ENCODE data around the gene NSMCE4A.

DNA sequence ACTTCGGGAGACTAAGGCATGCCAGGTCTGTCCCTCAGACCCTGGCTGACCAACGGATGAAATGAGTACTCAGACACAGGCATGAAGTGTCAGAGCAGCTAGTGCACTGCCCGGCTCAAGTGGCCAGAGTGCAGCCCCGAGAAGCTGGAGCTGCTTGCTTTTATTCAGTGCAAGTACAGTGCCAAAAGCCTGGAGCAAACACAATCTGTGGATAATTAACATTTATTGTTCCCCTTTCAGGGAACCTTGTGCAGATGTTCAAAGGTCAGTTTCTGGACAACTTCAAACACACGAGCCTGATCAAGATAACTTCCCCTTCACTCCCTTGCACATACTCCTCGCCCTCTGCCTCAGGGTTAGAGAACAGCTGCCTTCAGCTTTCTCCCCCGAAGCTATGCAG lies 39.3 kb downstream of the NSMCE4A start:
- no peak for TF ChIP-seq CTCF (IDR thresholded peaks at IDR 0.05)
- TF ChIP-seq TCF7L2 (IDR thresholded peaks at IDR 0.05; ENCODE audit: low read depth, low read length): peak; percentile 95
- TF ChIP-seq POLR2AphosphoS5 (IDR thresholded peaks at IDR 0.05; ENCODE audit: low read depth, low read length): 0 out of 2 replicates have a peak, but pooled peaks have one; percentile 24
- TF ChIP-seq, protein P1, sequence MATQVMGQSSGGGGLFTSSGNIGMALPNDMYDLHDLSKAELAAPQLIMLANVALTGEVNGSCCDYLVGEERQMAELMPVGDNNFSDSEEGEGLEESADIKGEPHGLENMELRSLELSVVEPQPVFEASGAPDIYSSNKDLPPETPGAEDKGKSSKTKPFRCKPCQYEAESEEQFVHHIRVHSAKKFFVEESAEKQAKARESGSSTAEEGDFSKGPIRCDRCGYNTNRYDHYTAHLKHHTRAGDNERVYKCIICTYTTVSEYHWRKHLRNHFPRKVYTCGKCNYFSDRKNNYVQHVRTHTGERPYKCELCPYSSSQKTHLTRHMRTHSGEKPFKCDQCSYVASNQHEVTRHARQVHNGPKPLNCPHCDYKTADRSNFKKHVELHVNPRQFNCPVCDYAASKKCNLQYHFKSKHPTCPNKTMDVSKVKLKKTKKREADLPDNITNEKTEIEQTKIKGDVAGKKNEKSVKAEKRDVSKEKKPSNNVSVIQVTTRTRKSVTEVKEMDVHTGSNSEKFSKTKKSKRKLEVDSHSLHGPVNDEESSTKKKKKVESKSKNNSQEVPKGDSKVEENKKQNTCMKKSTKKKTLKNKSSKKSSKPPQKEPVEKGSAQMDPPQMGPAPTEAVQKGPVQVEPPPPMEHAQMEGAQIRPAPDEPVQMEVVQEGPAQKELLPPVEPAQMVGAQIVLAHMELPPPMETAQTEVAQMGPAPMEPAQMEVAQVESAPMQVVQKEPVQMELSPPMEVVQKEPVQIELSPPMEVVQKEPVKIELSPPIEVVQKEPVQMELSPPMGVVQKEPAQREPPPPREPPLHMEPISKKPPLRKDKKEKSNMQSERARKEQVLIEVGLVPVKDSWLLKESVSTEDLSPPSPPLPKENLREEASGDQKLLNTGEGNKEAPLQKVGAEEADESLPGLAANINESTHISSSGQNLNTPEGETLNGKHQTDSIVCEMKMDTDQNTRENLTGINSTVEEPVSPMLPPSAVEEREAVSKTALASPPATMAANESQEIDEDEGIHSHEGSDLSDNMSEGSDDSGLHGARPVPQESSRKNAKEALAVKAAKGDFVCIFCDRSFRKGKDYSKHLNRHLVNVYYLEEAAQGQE (IDR thresholded peaks at IDR 0.05; ENCODE audit: insufficient read depth in 1 of 2, low read depth in 2 of 2, low read length in 1 of 2): no peak
- no peak for TF ChIP-seq SIN3A (IDR thresholded peaks at IDR 0.05; ENCODE audit: borderline replicate concordance, insufficient read depth, low read depth, low read length)
